ENCODE measurements around the gene OR4C11.

Gene OR4C11

DNA sequence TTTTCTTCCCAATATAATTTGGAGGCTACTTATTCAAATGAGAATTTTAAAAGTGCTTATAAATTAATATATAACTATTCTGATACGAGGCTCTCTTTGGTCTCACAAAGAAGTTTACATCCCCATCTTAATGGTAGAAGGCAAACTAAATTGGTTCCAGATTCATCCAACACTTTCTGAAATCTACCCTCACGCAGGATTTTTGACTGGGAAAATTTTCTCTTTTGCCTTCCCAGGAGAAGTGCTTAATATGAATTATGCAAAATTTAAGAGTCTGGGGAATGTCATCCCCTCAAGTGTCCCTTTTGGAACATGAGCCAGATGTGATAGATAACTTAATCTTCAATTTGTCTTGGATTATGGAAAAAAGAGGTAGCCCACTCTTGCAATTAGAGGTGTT is at the start of gene OR4C11:
Gene OR4C11, minus strand, starts transcription at position 101 of the 400 bp plus-strand sequence. CDS start 3,272 bp downstream, outside the sequence.
- H3K9me3 ChIP-seq (ENCODE audit: control insufficient read depth in 1 of 2, low read length in 2 of 2): peaks cover 0 to 22% of the 10 kb centered on the region in 2 donors
- no peaks in the 10 kb centered on the region for H3K27me3 ChIP-seq (ENCODE audit: control insufficient read depth in 1 of 2, insufficient read depth in 2 of 2, low read length in 2 of 2)
- H3K4me1 ChIP-seq (ENCODE audit: control insufficient read depth in 1 of 2, insufficient read depth in 2 of 2, low read length in 2 of 2): no peaks in the 10 kb centered on the region
- H3K36me3 ChIP-seq (ENCODE audit: control insufficient read depth in 1 of 2, insufficient read depth in 2 of 2, low read length in 2 of 2): no peaks in the 10 kb centered on the region
- H3K4me3 ChIP-seq (ENCODE audit: low read depth in 1 of 2, low read length in 2 of 2): no peak within 1 kb of the TSS
- H3K9ac ChIP-seq (ENCODE audit: low read depth in 1 of 2, low read length in 2 of 2): no peak within 1 kb of the TSS
- H3K27ac ChIP-seq (ENCODE audit: low read depth, low read length): no peak within 1 kb of the TSS

GRCh38 chr11:55655096-55655495 is 47.7 kb upstream of the OR4C11 start:
- H3K27me3 ChIP-seq (ENCODE audit: control insufficient read depth in 1 of 2, insufficient read depth in 2 of 2, low read length in 2 of 2): no peaks in the 10 kb centered on the region
- no peaks in the 10 kb centered on the region for H3K4me1 ChIP-seq (ENCODE audit: control insufficient read depth in 1 of 2, insufficient read depth in 2 of 2, low read length in 2 of 2)
- no peak overlapping the region for H3K4me3 ChIP-seq (ENCODE audit: low read depth in 1 of 2, low read length in 2 of 2)
- no peak overlapping the region for H3K27ac ChIP-seq (ENCODE audit: low read depth, low read length)
- H3K36me3 ChIP-seq (ENCODE audit: control insufficient read depth in 1 of 2, insufficient read depth in 2 of 2, low read length in 2 of 2): no peaks in the 10 kb centered on the region
- peaks cover 9 to 11% of the 10 kb centered on the region in 2 donors for H3K9me3 ChIP-seq (ENCODE audit: control insufficient read depth in 1 of 2, low read length in 2 of 2)
- no peak overlapping the region for H3K9ac ChIP-seq (ENCODE audit: low read depth in 1 of 2, low read length in 2 of 2)

DNA sequence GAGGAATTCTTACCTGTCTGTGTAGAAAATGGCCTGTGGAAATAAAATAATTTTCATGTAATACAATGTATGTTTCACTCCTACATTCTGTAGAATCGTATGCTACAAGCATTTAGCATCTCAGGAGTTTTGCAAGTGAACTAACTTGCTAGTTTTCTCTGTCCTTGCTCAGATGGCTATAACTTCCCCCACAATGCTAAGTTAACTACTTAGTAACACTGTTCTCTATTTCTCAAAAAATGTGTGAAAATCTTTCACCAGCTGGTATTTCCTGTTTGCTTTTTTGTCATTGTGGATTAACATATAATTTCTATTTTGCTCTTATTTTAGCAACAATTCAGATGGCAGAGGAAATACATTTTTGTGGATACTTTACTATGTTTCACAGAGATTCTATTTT is 45.1 kb upstream of the OR4C11 start:
- Histone ChIP-seq H3K36me3 (ENCODE audit: control insufficient read depth in 1 of 2, insufficient read depth in 2 of 2, low read length in 2 of 2) (no peaks in the 10 kb centered on the region), H3K9me3 (ENCODE audit: control insufficient read depth in 1 of 2, low read length in 2 of 2) (peaks cover 9 to 10% of the 10 kb centered on the region in 2 donors), H3K27ac (ENCODE audit: low read depth, low read length) (no peak overlapping the region), H3K27me3 (ENCODE audit: control insufficient read depth in 1 of 2, insufficient read depth in 2 of 2, low read length in 2 of 2) (no peaks in the 10 kb centered on the region), H3K9ac (ENCODE audit: low read depth in 1 of 2, low read length in 2 of 2) (no peak overlapping the region), H3K4me3 (ENCODE audit: low read depth in 1 of 2, low read length in 2 of 2) (no peak overlapping the region), H3K4me1 (ENCODE audit: control insufficient read depth in 1 of 2, insufficient read depth in 2 of 2, low read length in 2 of 2) (no peaks in the 10 kb centered on the region)

GRCh38 chr11:55648027-55648426 is 40.6 kb upstream of the OR4C11 start, which contains the start of gene OR4S2:
OR4S2 (plus strand) TSS chr11:55648327; CDS start chr11:55650904, 2,577 bp downstream.
- Histone ChIP-seq H3K9ac (ENCODE audit: low read depth in 1 of 2, low read length in 2 of 2) (no peak within 1 kb of the TSS), H3K27me3 (ENCODE audit: control insufficient read depth in 1 of 2, insufficient read depth in 2 of 2, low read length in 2 of 2) (no peaks in the 10 kb centered on the region), H3K36me3 (ENCODE audit: control insufficient read depth in 1 of 2, insufficient read depth in 2 of 2, low read length in 2 of 2) (no peaks in the 10 kb centered on the region), H3K4me3 (ENCODE audit: low read depth in 1 of 2, low read length in 2 of 2) (no peak within 1 kb of the TSS), H3K4me1 (ENCODE audit: control insufficient read depth in 1 of 2, insufficient read depth in 2 of 2, low read length in 2 of 2) (no peaks in the 10 kb centered on the region), H3K9me3 (ENCODE audit: control insufficient read depth in 1 of 2, low read length in 2 of 2) (peaks cover 11 to 19% of the 10 kb centered on the region in 2 donors), H3K27ac (ENCODE audit: low read depth, low read length) (no peak within 1 kb of the TSS)

DNA sequence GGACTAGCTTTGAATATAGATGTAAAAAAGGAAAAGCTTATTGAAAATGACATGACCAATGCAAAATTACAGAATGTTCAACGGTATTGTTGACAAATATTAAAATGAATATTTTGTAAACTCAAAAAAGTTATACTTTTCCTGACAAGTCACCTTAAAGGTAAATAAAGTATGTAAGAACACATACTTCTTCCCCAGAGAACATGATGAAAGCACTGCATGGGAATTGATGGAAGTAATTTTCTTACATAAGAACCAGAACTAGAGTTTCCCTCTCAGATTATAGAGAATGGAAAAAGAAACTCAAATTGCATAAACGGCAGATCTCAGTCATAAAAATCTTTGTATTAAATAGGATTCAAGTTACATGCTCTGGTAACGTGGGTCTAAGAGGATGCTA is 27.4 kb upstream of the OR4C11 start, which contains the start of gene OR4P4:
Gene OR4P4, plus strand, starts transcription at position 301 of the 400 bp plus-strand sequence.
- no peaks in the 10 kb centered on the region for H3K36me3 ChIP-seq (ENCODE audit: control insufficient read depth in 1 of 2, insufficient read depth in 2 of 2, low read length in 2 of 2)
- no peak within 1 kb of the TSS for H3K9ac ChIP-seq (ENCODE audit: low read depth in 1 of 2, low read length in 2 of 2)
- peaks cover 0 to 9% of the 10 kb centered on the region in 2 donors for H3K9me3 ChIP-seq (ENCODE audit: control insufficient read depth in 1 of 2, low read length in 2 of 2)
- no peaks in the 10 kb centered on the region for H3K27me3 ChIP-seq (ENCODE audit: control insufficient read depth in 1 of 2, insufficient read depth in 2 of 2, low read length in 2 of 2)
- H3K4me1 ChIP-seq (ENCODE audit: control insufficient read depth in 1 of 2, insufficient read depth in 2 of 2, low read length in 2 of 2): no peaks in the 10 kb centered on the region
- H3K27ac ChIP-seq (ENCODE audit: low read depth, low read length): no peak within 1 kb of the TSS
- H3K4me3 ChIP-seq (ENCODE audit: low read depth in 1 of 2, low read length in 2 of 2): no peak within 1 kb of the TSS

GRCh38 chr11:55624531-55624930 is 17.1 kb upstream of the OR4C11 start:
- H3K4me1 ChIP-seq (ENCODE audit: control insufficient read depth in 1 of 2, insufficient read depth in 2 of 2, low read length in 2 of 2): no peaks in the 10 kb centered on the region
- H3K9ac ChIP-seq (ENCODE audit: low read depth in 1 of 2, low read length in 2 of 2): no peak overlapping the region
- peaks cover 13 to 41% of the 10 kb centered on the region in 2 donors for H3K9me3 ChIP-seq (ENCODE audit: control insufficient read depth in 1 of 2, low read length in 2 of 2)
- H3K36me3 ChIP-seq (ENCODE audit: control insufficient read depth in 1 of 2, insufficient read depth in 2 of 2, low read length in 2 of 2): no peaks in the 10 kb centered on the region
- no peaks in the 10 kb centered on the region for H3K27me3 ChIP-seq (ENCODE audit: control insufficient read depth in 1 of 2, insufficient read depth in 2 of 2, low read length in 2 of 2)
- H3K27ac ChIP-seq (ENCODE audit: low read depth, low read length): no peak overlapping the region
- no peak overlapping the region for H3K4me3 ChIP-seq (ENCODE audit: low read depth in 1 of 2, low read length in 2 of 2)

DNA sequence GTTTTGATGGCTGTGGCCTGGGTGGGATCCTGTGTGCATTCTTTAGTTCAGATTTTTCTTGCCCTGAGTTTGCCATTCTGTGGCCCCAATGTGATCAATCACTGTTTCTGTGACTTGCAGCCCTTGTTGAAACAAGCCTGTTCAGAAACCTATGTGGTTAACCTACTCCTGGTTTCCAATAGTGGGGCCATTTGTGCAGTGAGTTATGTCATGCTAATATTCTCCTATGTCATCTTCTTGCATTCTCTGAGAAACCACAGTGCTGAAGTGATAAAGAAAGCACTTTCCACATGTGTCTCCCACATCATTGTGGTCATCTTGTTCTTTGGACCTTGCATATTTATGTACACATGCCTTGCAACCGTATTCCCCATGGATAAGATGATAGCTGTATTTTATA is 34.9 kb downstream of the OR4C11 start:
- H3K4me1 ChIP-seq (ENCODE audit: control insufficient read depth in 1 of 2, insufficient read depth in 2 of 2, low read length in 2 of 2): no peaks in the 10 kb centered on the region
- no peaks in the 10 kb centered on the region for H3K27me3 ChIP-seq (ENCODE audit: control insufficient read depth in 1 of 2, insufficient read depth in 2 of 2, low read length in 2 of 2)
- no peak overlapping the region for H3K27ac ChIP-seq (ENCODE audit: low read depth, low read length)
- no peak overlapping the region for H3K9ac ChIP-seq (ENCODE audit: low read depth in 1 of 2, low read length in 2 of 2)
- H3K4me3 ChIP-seq (ENCODE audit: low read depth in 1 of 2, low read length in 2 of 2): no peak overlapping the region
- H3K36me3 ChIP-seq (ENCODE audit: control insufficient read depth in 1 of 2, insufficient read depth in 2 of 2, low read length in 2 of 2): no peaks in the 10 kb centered on the region
- peaks cover 12 to 22% of the 10 kb centered on the region in 2 donors for H3K9me3 ChIP-seq (ENCODE audit: control insufficient read depth in 1 of 2, low read length in 2 of 2)

DNA sequence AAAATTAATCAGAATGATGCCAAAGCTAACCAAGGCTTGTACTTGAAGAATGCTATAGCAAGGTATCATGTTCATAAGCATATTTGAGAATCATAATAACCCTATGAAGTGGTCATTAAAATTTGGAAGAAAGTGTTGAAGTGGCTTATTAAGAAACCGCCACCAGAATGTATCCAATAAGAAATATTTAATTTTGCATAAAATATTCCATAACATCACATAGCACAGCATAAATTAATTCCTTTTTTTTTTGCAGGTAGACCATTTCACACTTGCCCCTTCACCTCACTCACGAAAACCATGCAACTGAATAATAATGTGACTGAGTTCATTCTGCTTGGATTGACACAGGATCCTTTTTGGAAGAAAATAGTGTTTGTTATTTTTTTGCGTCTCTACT is 35.6 kb downstream of the OR4C11 start, which contains the start of gene OR4C16:
Gene OR4C16, plus strand, starts transcription at position 301 of the 400 bp plus-strand sequence. Its CDS starts 0 bp downstream, at position 301.
- Histone ChIP-seq H3K36me3 (ENCODE audit: control insufficient read depth in 1 of 2, insufficient read depth in 2 of 2, low read length in 2 of 2) (no peaks in the 10 kb centered on the region), H3K27me3 (ENCODE audit: control insufficient read depth in 1 of 2, insufficient read depth in 2 of 2, low read length in 2 of 2) (no peaks in the 10 kb centered on the region), H3K9me3 (ENCODE audit: control insufficient read depth in 1 of 2, low read length in 2 of 2) (peaks cover 9 to 22% of the 10 kb centered on the region in 2 donors), H3K9ac (ENCODE audit: low read depth in 1 of 2, low read length in 2 of 2) (no peak within 1 kb of the TSS), H3K4me1 (ENCODE audit: control insufficient read depth in 1 of 2, insufficient read depth in 2 of 2, low read length in 2 of 2) (no peaks in the 10 kb centered on the region), H3K27ac (ENCODE audit: low read depth, low read length) (no peak within 1 kb of the TSS), H3K4me3 (ENCODE audit: low read depth in 1 of 2, low read length in 2 of 2) (no peak within 1 kb of the TSS)

GRCh38 chr11:55554169-55554568 is 53.3 kb downstream of the OR4C11 start, which contains the start of gene OR4C15:
OR4C15 (plus strand) TSS chr11:55554469; CDS start chr11:55554469, 0 bp downstream.
- no peak within 1 kb of the TSS for H3K9ac ChIP-seq (ENCODE audit: low read depth in 1 of 2, low read length in 2 of 2)
- no peaks in the 10 kb centered on the region for H3K36me3 ChIP-seq (ENCODE audit: control insufficient read depth in 1 of 2, insufficient read depth in 2 of 2, low read length in 2 of 2)
- no peaks in the 10 kb centered on the region for H3K4me1 ChIP-seq (ENCODE audit: control insufficient read depth in 1 of 2, insufficient read depth in 2 of 2, low read length in 2 of 2)
- H3K27ac ChIP-seq (ENCODE audit: low read depth, low read length): no peak within 1 kb of the TSS
- H3K27me3 ChIP-seq (ENCODE audit: control insufficient read depth in 1 of 2, insufficient read depth in 2 of 2, low read length in 2 of 2): no peaks in the 10 kb centered on the region
- H3K9me3 ChIP-seq (ENCODE audit: control insufficient read depth in 1 of 2, low read length in 2 of 2): peaks cover 9% of the 10 kb centered on the region in 2 donors
- no peak within 1 kb of the TSS for H3K4me3 ChIP-seq (ENCODE audit: low read depth in 1 of 2, low read length in 2 of 2)
